GM12891 (cell line): Measurements from ENCODE around the gene CDH4.

ENCODE experiments used
- DNase-seq: peaks from one replicate; pipeline ENCODE4 v3.0.0; 2011; ENCODE audit warnings: low spot score; ENCODE audit not compliant: insufficient read length
- FAIRE-seq: peaks from 2 replicates; lab custom pipeline; 2011; peaks lifted over from hg19 to GRCh38; lab: Jason Lieb, UNC
- PAX5 ChIP-seq: IDR thresholded peaks from 2 replicates; pipeline ENCODE4 v1.6.1; 2011; ENCODE audit warnings: low read length, moderate library complexity, mild to moderate bottlenecking; ENCODE audit not compliant: insufficient read depth, severe bottlenecking
- POLR2A ChIP-seq: IDR thresholded peaks from 2 replicates; pipeline ENCODE4 v1.6.1; 2011; ENCODE audit warnings: low read depth, low read length, control low read depth
- POLR2AphosphoS5 ChIP-seq: IDR thresholded peaks from 2 replicates; pipeline ENCODE4 v1.6.1; 2011; ENCODE audit warnings: low read depth, low read length, control low read depth
- POU2F2 ChIP-seq: IDR thresholded peaks from 2 replicates; pipeline ENCODE4 v1.6.1; 2011; ENCODE audit warnings: low read depth, mild to moderate bottlenecking, control low read depth, low read length, moderate library complexity
- SPI1 ChIP-seq: IDR thresholded peaks from 2 replicates; pipeline ENCODE4 v1.6.1; 2011; ENCODE audit warnings: low read depth, low read length, control low read depth
- TAF1 ChIP-seq: IDR thresholded peaks from 2 replicates; pipeline ENCODE4 v1.6.1; 2011; ENCODE audit warnings: low read depth, low read length, control low read depth

CDH4 gene

GRCh38 chr20:61762886-61763739 lies 511.1 kb downstream of the CDH4 start:
- TF ChIP-seq TAF1 = no peak
- TF ChIP-seq SPI1 = no peak
- no peak for TF ChIP-seq POU2F2
- no peak for TF ChIP-seq PAX5
- TF ChIP-seq POLR2A = no peak
- no peak for TF ChIP-seq POLR2AphosphoS5
- no peak for DNase-seq
- FAIRE-seq = no peak

- DNase-seq (no peak), FAIRE-seq (no peak)
- TF ChIP-seq POLR2AphosphoS5 (no peak), POU2F2 (no peak), POLR2A (no peak), PAX5 (no peak), TAF1 (no peak), SPI1 (no peak)
Measured at GRCh38 chr20:61763740-61764400, 511.8 kb downstream of the CDH4 start.

- TF ChIP-seq POU2F2 (no peak), PAX5 (no peak), POLR2A (no peak), SPI1 (no peak), TAF1 (no peak), POLR2AphosphoS5 (no peak)
- DNase-seq (no peak), FAIRE-seq (no peak)
Measured at GRCh38 chr20:61764471-61765025, 512.5 kb downstream of the CDH4 start.

GRCh38 chr20:61765081-61765870 lies 513.2 kb downstream of the CDH4 start:
- DNase-seq (no peak), FAIRE-seq (no peak)
- TF ChIP-seq PAX5 = no peak

- DNase-seq = no peak
- TF ChIP-seq SPI1 (no peak), TAF1 (no peak), POU2F2 (no peak), POLR2AphosphoS5 (no peak), PAX5 (no peak), POLR2A (no peak)
- FAIRE-seq = no peak
Measured at GRCh38 chr20:61765871-61766654, 514.0 kb downstream of the CDH4 start.

- FAIRE-seq (no peak), DNase-seq (no peak)
- no peak for TF ChIP-seq POU2F2
- no peak for TF ChIP-seq POLR2AphosphoS5
- no peak for TF ChIP-seq PAX5
- no peak for TF ChIP-seq TAF1
- no peak for TF ChIP-seq POLR2A
- TF ChIP-seq SPI1 = no peak
Measured at GRCh38 chr20:61766921-61767610, 515.0 kb downstream of the CDH4 start.

- no peak for DNase-seq
- FAIRE-seq = no peak
- no peak for TF ChIP-seq SPI1
- TF ChIP-seq POU2F2 = no peak
- no peak for TF ChIP-seq POLR2A
- TF ChIP-seq POLR2AphosphoS5 = no peak
- no peak for TF ChIP-seq PAX5
- TF ChIP-seq TAF1 = no peak
Measured at GRCh38 chr20:61767761-61768494, 515.9 kb downstream of the CDH4 start.

- DNase-seq (no peak), FAIRE-seq (no peak)
- no peak for TF ChIP-seq POLR2AphosphoS5
- TF ChIP-seq SPI1 = no peak
- TF ChIP-seq POLR2A = no peak
- TF ChIP-seq PAX5 = no peak
- TF ChIP-seq TAF1 = no peak
Measured at GRCh38 chr20:61768571-61769285, 516.7 kb downstream of the CDH4 start.
